Fibroblast of lung (primary cell): Measurements from ENCODE around the gene IL10RA.

Experiments
- EZH2 ChIP-seq: IDR thresholded peaks from 2 replicates; pipeline ENCODE4 v1.5.1; 2012; ENCODE audit warnings: low read length, control low read depth, mild to moderate bottlenecking; ENCODE audit errors: missing control alignments
- TF ChIP-seq, protein P1 (sequence below), 2 donors: IDR thresholded peaks in 1 of 2; conservative IDR thresholded peaks in 1 of 2; 1 replicate in 1 of 2; 2 replicates in 1 of 2; pipeline ENCODE4 v1.5.1; 2011 to 2012; ENCODE audit warnings: low read length in 2 of 2, control low read depth in 1 of 2, inconsistent platforms in 1 of 2, low read depth in 1 of 2, mild to moderate bottlenecking in 1 of 2

- no peak for TF ChIP-seq EZH2
- TF ChIP-seq, protein P1, sequence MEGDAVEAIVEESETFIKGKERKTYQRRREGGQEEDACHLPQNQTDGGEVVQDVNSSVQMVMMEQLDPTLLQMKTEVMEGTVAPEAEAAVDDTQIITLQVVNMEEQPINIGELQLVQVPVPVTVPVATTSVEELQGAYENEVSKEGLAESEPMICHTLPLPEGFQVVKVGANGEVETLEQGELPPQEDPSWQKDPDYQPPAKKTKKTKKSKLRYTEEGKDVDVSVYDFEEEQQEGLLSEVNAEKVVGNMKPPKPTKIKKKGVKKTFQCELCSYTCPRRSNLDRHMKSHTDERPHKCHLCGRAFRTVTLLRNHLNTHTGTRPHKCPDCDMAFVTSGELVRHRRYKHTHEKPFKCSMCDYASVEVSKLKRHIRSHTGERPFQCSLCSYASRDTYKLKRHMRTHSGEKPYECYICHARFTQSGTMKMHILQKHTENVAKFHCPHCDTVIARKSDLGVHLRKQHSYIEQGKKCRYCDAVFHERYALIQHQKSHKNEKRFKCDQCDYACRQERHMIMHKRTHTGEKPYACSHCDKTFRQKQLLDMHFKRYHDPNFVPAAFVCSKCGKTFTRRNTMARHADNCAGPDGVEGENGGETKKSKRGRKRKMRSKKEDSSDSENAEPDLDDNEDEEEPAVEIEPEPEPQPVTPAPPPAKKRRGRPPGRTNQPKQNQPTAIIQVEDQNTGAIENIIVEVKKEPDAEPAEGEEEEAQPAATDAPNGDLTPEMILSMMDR (conservative IDR thresholded peaks at IDR 0.05 in 1 of 2, IDR thresholded peaks at IDR 0.05 in 1 of 2; ENCODE audit: low read depth in 1 of 2, low read length in 2 of 2), result no peak
Observed at GRCh38 chr11:117976445-117976844, 9.7 kb upstream of the IL10RA start.
